B cell (primary cell): ENCODE results near the gene DPAGT1. TPM values are rescaled to one million over a fixed set of nuclear protein-coding genes. Genes with fewer than 3 reads are reported as not detected.
A peak's percentile ranks its signal among the peaks of the same experiment; 100 is the strongest.

ENCODE experiments used
- ATAC-seq: fragments of 200-7000 bp; cut with Tn5 transposase; one replicate; pipeline ENCODE4 v1.10.0; 2021; ENCODE audit warnings: low read depth, mild to moderate bottlenecking, moderate number of reproducible peaks, moderate library complexity
- CTCF ChIA-PET: fragments of 350-600 bp; sonication (Branson Sonifier 250); formaldehyde crosslinking; loops from one replicate; lab custom pipeline; 2021; ENCODE audit warnings: antibody characterized with exemption, inconsistent platforms; lab: Charles Lee
- POLR2A ChIA-PET: fragments of 350-600 bp; sonication (Branson Sonifier 250); formaldehyde crosslinking; loops from one replicate; lab custom pipeline; 2021; ENCODE audit warnings: antibody characterized with exemption; lab: Charles Lee
- DNase-seq: peaks from one replicate; pipeline ENCODE4 v3.0.0; 2013
- H2AFZ ChIP-seq: 2 replicates; pipeline ENCODE4 v1.6.1; 2012; ENCODE audit warnings: mild to moderate bottlenecking, low read depth, low read length; ENCODE audit not compliant: insufficient read depth, poor library complexity, severe bottlenecking
- H3K27ac ChIP-seq, 2 donors: 1 replicate in 1 of 2; 2 replicates in 1 of 2; pipeline ENCODE4 v1.5.1; 2012 to 2013; ENCODE audit warnings: low read length in 2 of 2, mild to moderate bottlenecking in 2 of 2, moderate library complexity in 1 of 2
- H3K27me3 ChIP-seq, 4 experiments: fragments of 200-600 bp in 1 of 4; sonication (generic) in 1 of 4; replicated peaks in 1 of 4; 1 replicate in 2 of 4; 2 replicates in 2 of 4; pipeline versions ENCODE4 v1.6.1 to v1.7.0; 2013 to 2016; ENCODE audit warnings: low read length in 3 of 4, mild to moderate bottlenecking in 2 of 4, mixed read lengths in 1 of 4, moderate library complexity in 1 of 4; ENCODE audit not compliant: insufficient read depth in 4 of 4, control insufficient read depth in 3 of 4; ENCODE audit errors: control extremely low read depth in 1 of 4
- H3K36me3 ChIP-seq, 2 experiments: replicated peaks in 1 of 2; 1 replicate in 1 of 2; 2 replicates in 1 of 2; pipeline versions ENCODE4 v1.6.1 to v1.7.1; 2013; ENCODE audit warnings: low read length in 1 of 2; ENCODE audit not compliant: insufficient read depth in 2 of 2, control insufficient read depth in 1 of 2; ENCODE audit errors: control extremely low read depth in 1 of 2, extremely low read depth in 1 of 2
- H3K4me1 ChIP-seq, 2 donors: fragments of 200-600 bp in 1 of 2; sonication (generic) in 1 of 2; 1 replicate in 1 of 2; 2 replicates in 1 of 2; pipeline versions ENCODE4 v1.5.1 to v1.6.1; 2013 to 2017; ENCODE audit warnings: low read length in 2 of 2; ENCODE audit not compliant: control insufficient read depth in 2 of 2, insufficient read depth in 2 of 2
- H3K4me2 ChIP-seq: replicated peaks from 2 replicates; pipeline ENCODE3; 2012; ENCODE audit warnings: mild to moderate bottlenecking, low read depth, low read length; ENCODE audit not compliant: poor library complexity, severe bottlenecking
- H3K4me3 ChIP-seq, 5 experiments: fragments of 200-600 bp in 1 of 5; sonication (generic) in 1 of 5; 1 replicate in 3 of 5; 2 replicates in 2 of 5; pipeline versions ENCODE4 v1.5.1 to v1.7.0; 2011 to 2016; ENCODE audit warnings: low read length in 4 of 5, mild to moderate bottlenecking in 4 of 5, low read depth in 2 of 5, control low read depth in 1 of 5, moderate library complexity in 1 of 5; ENCODE audit not compliant: insufficient read depth in 1 of 5; ENCODE audit errors: control extremely low read depth in 1 of 5, extremely low read depth in 1 of 5
- H3K79me2 ChIP-seq: fragments of 200-600 bp; sonication (generic); one replicate; pipeline ENCODE4 v1.6.0; 2016; ENCODE audit warnings: low read length; ENCODE audit not compliant: control insufficient read depth, insufficient read depth
- H3K9ac ChIP-seq: fragments of 200-600 bp; sonication (generic); 2 replicates; pipeline ENCODE4 v1.6.1; 2017; ENCODE audit warnings: mild to moderate bottlenecking, low read length, moderate library complexity
- H3K9me3 ChIP-seq, 3 donors: one replicate each; pipeline versions ENCODE4 v1.6.1 to v1.7.1; 2013; ENCODE audit warnings: low read length in 2 of 3; ENCODE audit not compliant: control insufficient read depth in 2 of 3, insufficient read depth in 1 of 3; ENCODE audit errors: control extremely low read depth in 1 of 3
- H4K20me1 ChIP-seq: 2 replicates; pipeline ENCODE4 v1.6.0; 2012; ENCODE audit warnings: mild to moderate bottlenecking, low read length; ENCODE audit not compliant: insufficient read depth, control insufficient read depth, poor library complexity, severe bottlenecking
- H3K27ac Mint-ChIP-seq: one replicate; pipeline ENCODE4 v1.8.0; 2021; ENCODE audit warnings: mixed read lengths
- H3K27me3 Mint-ChIP-seq: one replicate; pipeline ENCODE4 v1.8.0; 2021; ENCODE audit warnings: mixed read lengths
- H3K4me1 Mint-ChIP-seq: one replicate; pipeline ENCODE4 v1.8.0; 2021; ENCODE audit warnings: mixed read lengths
- H3K4me3 Mint-ChIP-seq: one replicate; pipeline ENCODE4 v1.8.0; 2021; ENCODE audit warnings: mixed read lengths
- H3K9me3 Mint-ChIP-seq: one replicate; pipeline ENCODE4 v1.8.0; 2022; ENCODE audit warnings: mixed read lengths; ENCODE audit not compliant: insufficient read depth
- EZH2 ChIP-seq: IDR thresholded peaks from 2 replicates; pipeline ENCODE4 v1.6.1; 2012; ENCODE audit warnings: borderline replicate concordance, low read depth, mild to moderate bottlenecking, moderate library complexity, low read length; ENCODE audit not compliant: insufficient read depth, poor library complexity, severe bottlenecking
- WGBS: methylation state at CpG from one replicate; pipeline ENCODE4 v1.1.5; 2013; ENCODE audit warnings: missing lambda C conversion rate; ENCODE audit not compliant: insufficient coverage; 5-methylcytosine and 5-hydroxymethylcytosine counted together
- intact Hi-C: fragments of 100-400 bp; cut with micrococcal nuclease; formaldehyde crosslinking; loops from one replicate; pipeline ENCODE4 v1.10.0; 2022
- polyA plus RNA-seq: library from polyadenylated mRNA; depleted of rRNA; stranded (reverse); fragments of >200 nt; gene quantifications from 2 replicates; pipeline ENCODE4 v1.2.3, GENCODE V29; 2012
- total RNA-seq, 2 donors: library from RNA; stranded (reverse); fragments of 120-200 nt in 1 of 2; gene quantifications; 1 replicate in 1 of 2; 2 replicates in 1 of 2; pipeline versions ENCODE4 v1.2.3 to v1.2.4, GENCODE V29; 2013 to 2022
- TF ChIP-seq, protein P1 (sequence below): fragments of 200-600 bp; IDR thresholded peaks from one replicate; pipeline ENCODE4 v1.8.0; 2022; ENCODE audit warnings: antibody characterized with exemption, mild to moderate bottlenecking

DPAGT1 gene
- total and polyA plus RNA-seq, 2 donors (not counting 1 experiment from before 2014, with no cell fraction given) = 38.3 to 64.3 TPM

DNA sequence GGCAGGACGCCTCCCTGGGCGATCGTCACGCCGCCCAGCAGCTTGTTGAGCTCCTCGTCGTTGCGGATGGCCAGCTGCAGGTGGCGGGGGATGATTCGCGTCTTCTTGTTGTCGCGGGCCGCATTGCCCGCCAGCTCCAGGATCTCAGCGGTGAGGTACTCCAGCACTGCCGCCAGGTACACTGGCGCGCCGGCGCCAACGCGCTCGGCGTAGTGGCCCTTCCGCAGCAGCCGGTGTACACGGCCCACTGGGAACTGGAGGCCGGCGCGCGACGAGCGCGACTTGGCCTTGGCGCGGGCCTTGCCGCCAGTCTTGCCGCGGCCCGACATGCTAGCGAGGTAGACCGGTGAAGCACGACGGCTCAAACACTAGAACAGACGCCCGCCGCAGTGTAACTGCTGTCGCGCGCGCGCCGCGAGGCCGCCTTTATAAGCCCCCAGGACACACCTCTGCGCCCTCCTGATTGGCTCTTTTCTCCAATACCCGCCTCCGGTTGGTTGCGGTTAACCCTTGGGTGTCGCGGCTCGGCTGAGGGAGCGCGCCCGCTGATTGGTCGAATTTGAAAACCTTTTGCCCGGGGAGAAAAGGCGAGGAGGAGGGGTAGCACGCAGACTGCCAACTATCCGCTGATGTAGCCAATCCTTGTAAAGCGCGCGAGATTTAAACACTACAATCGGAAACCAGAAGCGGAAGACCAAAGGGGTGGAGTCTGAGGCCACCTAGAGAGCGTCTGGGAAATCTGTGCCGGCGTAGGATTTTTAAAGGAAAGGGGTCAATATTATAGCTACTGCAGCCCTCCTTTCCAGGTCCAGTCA, 6.4 kb downstream of the DPAGT1 start:
- Histone ChIP-seq H3K9me3 (no peaks in the 10 kb centered on the region), H4K20me1 (peaks cover 11% of the 10 kb centered on the region), H3K27ac (peak overlapping the region; percentile 69 to 76), H3K36me3 (peaks cover 8 to 21% of the 10 kb centered on the region in 2 experiments), H3K4me2 (peak overlapping the region; percentile 91), H3K27me3 (no peaks in the 10 kb centered on the region), H3K79me2 (peaks cover 31% of the 10 kb centered on the region), H2AFZ (peak overlapping the region; percentile 72), H3K9ac (peak overlapping the region; percentile 83), H3K4me3 (peak overlapping the region; percentile 42 to 91 (median 85)), H3K4me1 (peaks cover 26 to 43% of the 10 kb centered on the region in 2 donors)
- ATAC-seq (peak; percentile 85), DNase-seq (peak; percentile 100)
- Mint-ChIP-seq H3K4me1 (peaks cover 47% of the 10 kb centered on the region), H3K9me3 (no peaks in the 10 kb centered on the region), H3K27ac (peak overlapping the region; percentile 84), H3K27me3 (no peaks in the 10 kb centered on the region), H3K4me3 (peak overlapping the region; percentile 96)
- WGBS = under 1% methylated on average over 76 of the region's 79 CpGs
- ChIA-PET POLR2A (interaction anchor here (0.7 to 2.3 kb wide), 10 partner anchors 9 to 303 kb away, joined by 3 to 17 read pairs (median 6); partner anchors contain the start of genes C2CD2L, CENATAC, HINFP and HMBS), CTCF (interaction anchor here (0.6 to 2.4 kb wide), 13 partner anchors 10 to 228 kb away, joined by 3 to 13 read pairs (median 4); partner anchors contain the start of genes C2CD2L, CBL, HINFP and HMBS)
- TF ChIP-seq EZH2 = no peak
- TF ChIP-seq, protein P1, sequence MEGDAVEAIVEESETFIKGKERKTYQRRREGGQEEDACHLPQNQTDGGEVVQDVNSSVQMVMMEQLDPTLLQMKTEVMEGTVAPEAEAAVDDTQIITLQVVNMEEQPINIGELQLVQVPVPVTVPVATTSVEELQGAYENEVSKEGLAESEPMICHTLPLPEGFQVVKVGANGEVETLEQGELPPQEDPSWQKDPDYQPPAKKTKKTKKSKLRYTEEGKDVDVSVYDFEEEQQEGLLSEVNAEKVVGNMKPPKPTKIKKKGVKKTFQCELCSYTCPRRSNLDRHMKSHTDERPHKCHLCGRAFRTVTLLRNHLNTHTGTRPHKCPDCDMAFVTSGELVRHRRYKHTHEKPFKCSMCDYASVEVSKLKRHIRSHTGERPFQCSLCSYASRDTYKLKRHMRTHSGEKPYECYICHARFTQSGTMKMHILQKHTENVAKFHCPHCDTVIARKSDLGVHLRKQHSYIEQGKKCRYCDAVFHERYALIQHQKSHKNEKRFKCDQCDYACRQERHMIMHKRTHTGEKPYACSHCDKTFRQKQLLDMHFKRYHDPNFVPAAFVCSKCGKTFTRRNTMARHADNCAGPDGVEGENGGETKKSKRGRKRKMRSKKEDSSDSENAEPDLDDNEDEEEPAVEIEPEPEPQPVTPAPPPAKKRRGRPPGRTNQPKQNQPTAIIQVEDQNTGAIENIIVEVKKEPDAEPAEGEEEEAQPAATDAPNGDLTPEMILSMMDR = peak; percentile 9
- intact Hi-C loops = loop anchor here (1.0 kb wide), 8 partner anchors 10 to 102 kb away; partner anchors contain the start of genes C2CD2L, HINFP, HYOU1 and RPS25

DNA sequence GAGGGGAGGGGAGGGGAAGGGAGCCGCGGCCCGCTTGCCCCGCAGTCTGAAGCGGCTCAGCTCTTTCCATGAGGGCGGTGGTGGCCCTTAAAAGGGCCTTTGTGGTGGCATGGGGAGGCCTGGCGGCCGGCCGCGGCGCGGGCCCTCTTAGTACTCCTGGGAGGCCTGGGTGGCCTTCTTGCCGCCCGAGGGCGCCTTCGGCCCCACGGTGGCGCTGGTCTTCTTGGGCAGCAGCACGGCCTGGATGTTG, 6.9 kb downstream of the DPAGT1 start:
- no peaks in the 10 kb centered on the region for H3K9me3 Mint-ChIP-seq
- H3K4me3 ChIP-seq = peak overlapping the region; percentile 42 to 91 (median 85)
- peak overlapping the region; percentile 83 for H3K9ac ChIP-seq
- ChIA-PET POLR2A (interaction anchor here (0.7 to 2.3 kb wide), 10 partner anchors 8 to 302 kb away, joined by 3 to 17 read pairs (median 6); partner anchors contain the start of genes C2CD2L, CENATAC, HINFP and HMBS), CTCF (interaction anchor here (0.6 to 2.4 kb wide), 12 partner anchors 9 to 229 kb away, joined by 3 to 13 read pairs (median 4); partner anchors contain the start of genes C2CD2L, CBL, HINFP and HMBS)
- peaks cover 11% of the 10 kb centered on the region for H4K20me1 ChIP-seq
- no peaks in the 10 kb centered on the region for H3K27me3 Mint-ChIP-seq
- H3K4me1 Mint-ChIP-seq = peaks cover 45% of the 10 kb centered on the region
- peak overlapping the region; percentile 69 to 76 for H3K27ac ChIP-seq
- no peak for DNase-seq
- H3K79me2 ChIP-seq = peaks cover 31% of the 10 kb centered on the region
- peak overlapping the region; percentile 96 for H3K4me3 Mint-ChIP-seq
- peaks cover 22 to 40% of the 10 kb centered on the region in 2 donors for H3K4me1 ChIP-seq
- no peaks in the 10 kb centered on the region for H3K9me3 ChIP-seq
- peaks cover 8 to 21% of the 10 kb centered on the region in 2 experiments for H3K36me3 ChIP-seq
- H3K4me2 ChIP-seq = peak overlapping the region; percentile 91
- no peak for TF ChIP-seq EZH2
- TF ChIP-seq, protein P1 = peak; percentile 61
- 0% methylated on average over 19 of the region's 19 CpGs for WGBS
- no peaks in the 10 kb centered on the region for H3K27me3 ChIP-seq
- H3K27ac Mint-ChIP-seq = peak overlapping the region; percentile 84
- peak; percentile 46 for ATAC-seq
- intact Hi-C loops = loop anchor here (1.0 kb wide), 8 partner anchors 9 to 103 kb away; partner anchors contain the start of genes C2CD2L, HINFP, HYOU1 and RPS25
- peak overlapping the region; percentile 72 for H2AFZ ChIP-seq
